ENCODE measurements around the gene RHBG.
"Not testable (repeated sequence)": the region's sequence is repeated elsewhere in the genome, so short reads cannot be mapped to it uniquely, and the experiment has no call there.

Gene RHBG

GRCh38 chr1:156368889-156369684 lies at the start of gene RHBG:
RHBG (plus strand) TSS chr1:156369211; CDS start chr1:156369250, 39 bp downstream.
- no peak for DNase-seq (ENCODE audit: low read depth)

DNA sequence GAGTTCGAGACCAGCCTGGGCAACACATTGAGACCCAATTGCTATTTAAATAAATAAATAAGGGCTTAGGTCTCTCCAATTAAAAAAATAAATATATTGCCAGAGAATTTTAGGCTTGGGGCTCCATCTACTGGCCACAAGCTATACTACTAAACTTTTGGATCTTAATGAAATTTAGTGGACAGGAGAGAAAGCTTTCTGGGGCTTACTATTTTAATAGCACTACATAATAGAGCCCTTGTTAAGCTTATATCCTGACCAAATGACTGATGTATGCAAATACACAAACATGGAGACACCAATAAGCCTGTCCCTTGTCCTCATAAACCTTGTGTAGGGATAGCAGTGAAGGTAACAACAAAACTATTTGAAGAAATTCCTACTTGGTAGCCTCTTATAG lies 49.3 kb upstream of the RHBG start:
- DNase-seq (ENCODE audit: low read depth) = no peak

- no peak for DNase-seq (ENCODE audit: low read depth)
Observed at GRCh38 chr1:156320560-156320959, 48.5 kb upstream of the RHBG start.

DNA sequence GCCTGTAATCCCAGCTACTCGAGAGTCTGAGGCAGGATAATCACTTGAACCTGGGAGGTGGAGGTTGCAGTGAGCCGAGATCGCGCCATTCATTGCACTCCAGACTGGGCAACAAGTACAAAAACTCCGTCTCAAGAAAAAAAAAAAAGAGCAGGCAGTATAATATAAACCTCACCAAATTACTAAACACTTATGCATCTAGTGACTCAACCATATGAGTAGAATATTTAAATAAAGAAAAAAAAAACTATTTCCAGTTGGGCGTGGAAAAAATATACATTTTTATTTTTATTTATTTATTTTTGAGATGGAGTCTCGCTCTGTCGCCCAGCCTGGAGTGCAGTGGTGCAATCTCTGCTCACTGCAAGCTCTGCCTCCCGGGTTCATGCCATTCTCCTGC lies 45.8 kb upstream of the RHBG start:
- DNase-seq (ENCODE audit: low read depth) = not testable (repeated sequence)

DNA sequence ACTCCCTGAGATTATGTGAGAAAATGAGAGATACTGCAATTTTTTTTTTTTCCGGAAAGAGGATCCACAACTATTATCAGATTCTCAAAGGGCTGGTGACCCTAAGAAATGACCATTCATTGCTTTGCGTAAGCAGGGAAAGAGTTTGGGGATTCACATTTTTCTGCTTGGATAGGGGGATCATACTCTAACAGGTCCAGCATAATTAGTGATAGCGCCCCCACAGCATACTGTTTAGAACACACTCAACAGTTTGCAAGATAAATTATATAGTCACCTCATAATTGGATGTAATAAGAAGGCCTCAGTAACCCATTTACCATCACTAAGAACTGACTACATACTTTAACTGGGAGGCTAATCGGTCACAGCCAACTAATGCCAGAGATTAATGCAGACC lies 32.8 kb upstream of the RHBG start:
- DNase-seq (ENCODE audit: low read depth) = no peak

DNA sequence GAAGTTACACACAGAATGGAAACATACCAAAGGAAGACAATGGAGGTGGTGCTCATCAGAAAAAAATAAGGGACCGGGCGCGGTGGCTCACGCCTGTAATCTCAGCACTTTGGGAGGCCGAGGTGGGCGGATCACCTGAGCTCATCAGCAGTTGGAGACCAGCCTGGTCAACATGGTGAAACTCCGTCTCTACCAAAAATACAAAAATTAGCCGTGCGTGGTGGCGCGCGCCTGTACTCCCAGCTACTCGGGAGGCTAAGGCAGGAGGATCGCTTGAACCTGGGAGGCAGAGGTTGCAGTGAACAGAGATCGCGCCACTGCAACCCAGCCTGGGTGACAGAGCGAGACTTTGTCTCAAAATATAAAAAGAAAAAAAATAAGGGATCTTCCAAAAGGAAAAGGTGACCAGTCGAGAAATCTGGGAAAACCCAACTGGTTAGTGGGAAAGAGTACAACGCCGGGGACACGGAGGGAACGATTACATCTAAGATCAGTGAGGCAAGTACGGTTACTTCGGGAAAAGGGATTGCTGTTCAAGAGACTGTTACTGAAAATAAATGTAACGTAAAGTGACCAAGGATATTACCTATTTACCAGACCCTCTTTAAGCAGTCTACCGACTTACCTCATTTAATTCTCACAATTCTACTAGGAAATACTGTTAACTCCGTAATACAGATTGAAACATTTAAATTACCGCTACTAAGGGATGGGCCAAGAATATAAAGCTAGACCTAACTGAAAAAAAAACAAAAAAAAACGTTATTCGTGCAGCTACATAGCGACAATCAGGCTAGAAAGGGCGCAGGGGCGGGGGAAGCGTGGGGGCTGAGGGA lies 31.7 kb upstream of the RHBG start:
- no peak for DNase-seq (ENCODE audit: low read depth)

DNA sequence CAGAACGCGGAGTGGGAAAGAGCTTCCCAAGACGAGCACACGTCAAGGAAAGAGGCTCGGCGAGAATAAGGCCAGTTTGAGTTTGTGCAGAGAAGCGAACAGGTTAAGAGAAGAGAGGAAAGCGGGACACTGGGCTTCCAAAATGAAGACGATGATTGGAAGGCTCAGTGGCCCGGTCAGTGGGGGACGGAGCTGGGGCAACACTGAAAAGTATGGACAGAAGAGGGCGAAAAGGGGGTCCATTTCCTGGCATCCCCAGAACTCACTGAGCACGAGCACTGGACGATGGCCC lies 31.2 kb upstream of the RHBG start:
- no peak for DNase-seq (ENCODE audit: low read depth)

DNA sequence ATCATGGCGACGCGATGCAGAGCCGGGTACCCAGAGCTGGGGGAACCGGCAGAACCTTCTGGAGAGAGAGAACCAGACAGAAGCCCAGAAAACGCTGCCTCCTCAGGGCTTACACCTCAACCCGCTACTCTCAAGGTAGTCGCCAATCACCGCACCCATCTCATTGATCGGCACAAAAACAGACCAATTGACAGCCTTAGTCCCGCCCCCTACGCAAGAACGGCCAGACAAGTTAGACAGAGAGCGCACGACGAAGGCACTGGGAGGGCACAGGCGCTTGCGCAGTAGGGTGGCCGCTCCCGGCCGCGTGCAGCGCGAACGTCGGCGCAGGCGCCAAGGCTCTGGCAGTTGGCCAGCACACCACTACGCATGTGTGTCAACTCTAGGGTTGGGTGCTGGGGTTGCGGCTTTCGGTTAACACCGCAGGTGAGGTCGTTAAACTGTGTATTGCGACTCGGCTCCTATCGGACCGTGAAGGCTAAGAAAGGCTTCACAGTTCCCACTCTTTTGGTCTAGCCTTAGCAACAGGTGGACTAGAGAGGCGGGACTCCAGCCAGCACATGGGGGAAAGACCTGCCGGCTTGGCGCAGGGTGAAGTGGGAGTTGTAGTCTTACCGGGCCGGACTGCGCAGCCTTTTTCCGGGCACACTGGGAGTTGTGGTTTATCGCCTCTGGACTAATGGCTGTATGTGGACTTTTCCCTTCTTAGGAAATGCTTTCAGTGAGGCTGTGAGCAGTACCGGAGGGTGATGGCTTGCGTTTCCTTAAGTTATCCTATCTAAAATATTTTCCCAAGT lies 30.6 kb upstream of the RHBG start, which contains the start of the genes CCT3 and TSACC:
CCT3 (minus strand) TSS at position 113 of the 797 bp plus-strand sequence; CDS start at position 5, 108 bp downstream.
TSACC (plus strand) TSS at position 347 of the 797 bp plus-strand sequence. CDS start 1,232 bp downstream, outside the sequence.
- peak; percentile 99 for DNase-seq (ENCODE audit: low read depth)

GRCh38 chr1:156342166-156342955 lies 26.6 kb upstream of the RHBG start:
- DNase-seq (ENCODE audit: low read depth) = no peak

GRCh38 chr1:156344409-156344808 lies 24.6 kb upstream of the RHBG start:
- DNase-seq (ENCODE audit: low read depth) = no peak

- not testable (repeated sequence) for DNase-seq (ENCODE audit: low read depth)
Observed at GRCh38 chr1:156346035-156346434, 23.0 kb upstream of the RHBG start.

DNA sequence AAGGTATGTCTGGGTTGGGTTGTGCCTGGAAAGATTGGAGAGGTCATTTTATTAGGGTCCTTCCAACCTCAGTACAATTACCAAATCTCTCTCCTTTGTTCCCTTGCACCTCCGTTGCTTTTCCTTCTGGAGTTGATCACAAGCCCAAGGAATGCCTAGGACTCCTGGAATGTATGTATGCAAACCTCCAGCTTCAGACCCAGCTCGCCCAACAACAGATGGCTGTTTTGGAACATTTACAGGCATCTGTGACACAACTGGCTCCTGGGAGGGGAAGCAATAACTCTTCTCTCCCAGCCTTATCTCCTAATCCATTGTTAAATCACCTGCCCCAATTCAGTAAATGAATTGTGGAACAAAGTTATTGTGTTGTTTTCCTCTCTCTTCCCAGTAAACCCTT lies 22.4 kb upstream of the RHBG start:
- DNase-seq (ENCODE audit: low read depth) = no peak

- no peak for DNase-seq (ENCODE audit: low read depth)
Observed at GRCh38 chr1:156347331-156347730, 21.7 kb upstream of the RHBG start.

GRCh38 chr1:156352481-156352880 lies 16.5 kb upstream of the RHBG start:
- DNase-seq (ENCODE audit: low read depth) = not testable (repeated sequence)

DNA sequence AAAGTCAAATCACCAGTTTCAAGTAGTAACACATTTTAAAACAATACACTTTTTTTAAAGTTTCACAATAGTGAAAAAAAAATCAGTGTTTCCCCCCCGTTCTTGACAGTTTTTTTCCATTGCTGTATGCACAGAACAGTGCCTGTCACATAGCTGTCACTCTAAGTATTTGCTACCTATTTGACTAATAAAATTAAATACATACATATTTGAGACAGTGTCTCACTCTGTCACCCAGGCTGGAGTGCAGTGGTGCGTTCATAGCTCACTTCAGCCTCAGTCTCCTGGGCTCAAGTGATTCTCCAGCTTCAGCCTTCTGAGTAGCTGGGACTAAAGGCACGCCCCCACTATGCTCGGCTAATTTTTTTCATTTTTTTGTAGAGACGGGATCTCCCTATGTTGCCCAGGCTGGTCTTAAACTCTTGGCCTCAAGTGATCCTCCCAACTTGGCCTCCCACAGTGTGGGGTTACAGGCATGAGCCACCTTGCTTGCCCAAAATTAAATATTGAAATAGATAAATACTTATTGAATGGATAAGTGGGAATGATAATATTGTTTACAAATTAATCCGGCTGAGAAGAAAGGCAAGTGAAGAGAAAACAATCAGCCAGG lies 12.6 kb upstream of the RHBG start:
- DNase-seq (ENCODE audit: low read depth) = no peak

DNA sequence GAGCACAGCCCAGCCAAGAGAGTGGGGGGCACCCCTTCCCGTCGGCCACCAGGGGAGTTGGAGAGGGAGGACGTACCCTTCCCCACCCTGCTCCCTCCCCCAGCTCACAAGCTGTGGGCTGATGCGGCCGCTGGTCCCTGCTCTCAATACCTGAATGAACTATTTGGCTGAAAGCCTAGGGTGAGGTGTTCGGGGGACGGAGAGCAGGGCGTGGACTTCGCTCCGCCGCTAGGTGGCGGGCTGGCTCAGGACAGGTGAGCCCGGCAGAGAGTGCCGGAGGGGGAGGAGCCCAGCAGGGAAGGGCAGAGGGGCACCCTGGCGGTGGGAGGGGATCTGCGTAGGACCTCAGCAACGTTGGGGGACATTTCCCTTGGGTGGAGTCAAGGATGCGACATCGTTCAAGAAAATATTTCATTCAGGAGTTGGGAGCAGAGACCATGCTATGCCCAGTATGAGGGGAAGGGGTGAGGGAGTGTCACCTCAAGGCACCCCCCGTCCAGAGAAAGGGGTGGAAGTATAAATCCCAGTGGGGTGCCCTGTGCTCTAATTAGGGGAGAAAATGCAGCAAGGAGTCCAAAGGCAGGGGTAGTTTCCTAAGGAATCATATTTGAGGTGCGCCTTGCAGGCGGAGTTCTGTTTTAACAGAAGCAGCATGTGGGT lies 12.0 kb upstream of the RHBG start:
- peak; percentile 69 for DNase-seq (ENCODE audit: low read depth)

- no peak for DNase-seq (ENCODE audit: low read depth)
Observed at GRCh38 chr1:156357977-156358376, 11.0 kb upstream of the RHBG start.

GRCh38 chr1:156358641-156359040 lies 10.4 kb upstream of the RHBG start:
- no peak for DNase-seq (ENCODE audit: low read depth)

DNA sequence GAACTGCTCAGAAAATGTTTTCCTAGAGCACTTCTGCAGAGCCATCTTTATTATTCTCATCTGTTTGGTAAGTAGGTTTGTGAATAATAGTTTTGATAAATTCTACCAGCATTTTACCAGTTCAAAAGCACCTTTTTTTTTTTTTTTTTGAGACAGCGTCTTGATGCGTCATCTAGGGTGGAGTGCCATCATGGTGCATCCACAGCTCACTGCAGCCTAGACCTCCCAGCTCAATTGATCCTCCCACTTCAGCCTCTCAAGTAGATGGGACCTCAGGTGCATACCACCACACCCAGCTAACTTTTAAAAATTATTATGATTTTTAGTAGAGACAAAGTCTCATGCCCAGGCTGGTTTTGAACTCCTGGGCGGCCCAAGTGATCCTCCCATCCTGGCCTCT lies 9.8 kb upstream of the RHBG start:
- DNase-seq (ENCODE audit: low read depth) = no peak

DNA sequence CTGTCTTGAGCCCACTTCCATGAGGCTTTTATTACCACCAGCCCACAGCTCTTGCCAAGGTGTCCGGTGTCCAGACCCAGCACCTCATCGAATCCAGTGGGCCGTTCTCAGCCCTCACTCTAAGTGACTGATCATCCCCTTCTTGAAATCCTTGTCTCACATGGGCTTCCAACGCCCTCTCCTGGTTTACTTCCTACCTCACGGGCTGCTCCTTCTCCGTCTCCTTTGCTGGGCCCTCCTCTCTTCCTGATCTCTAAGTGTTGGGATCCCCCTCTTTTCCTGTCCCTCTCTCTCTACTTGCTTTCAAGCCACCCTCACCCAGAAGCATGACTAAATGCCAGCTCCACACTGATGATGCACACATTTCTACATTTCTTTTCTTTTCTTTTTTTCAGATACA lies 9.0 kb upstream of the RHBG start:
- DNase-seq (ENCODE audit: low read depth) = no peak

GRCh38 chr1:156360534-156360933 lies 8.5 kb upstream of the RHBG start:
- no peak for DNase-seq (ENCODE audit: low read depth)

Data from activated T-cell treated with anti-CD3 and anti-CD28 coated beads for 48 hours (primary cell).